AG09319 (cell line): ENCODE measurements around the gene RGS11.

Experiments used
- DNase-seq: peaks from one replicate; pipeline ENCODE4 v3.0.0-alpha.2; 2010; ENCODE audit warnings: low read depth; ENCODE audit errors: extremely low read depth
- CTCF ChIP-seq: IDR thresholded peaks from 2 replicates; pipeline ENCODE4 v1.5.1; 2011; ENCODE audit warnings: low read depth, mild to moderate bottlenecking, inconsistent platforms, low read length, moderate library complexity

The RGS11 gene

GRCh38 chr16:306911-307370 is 31.2 kb upstream of the RGS11 start:
- TF ChIP-seq CTCF, result no peak
- no peak for DNase-seq

DNA sequence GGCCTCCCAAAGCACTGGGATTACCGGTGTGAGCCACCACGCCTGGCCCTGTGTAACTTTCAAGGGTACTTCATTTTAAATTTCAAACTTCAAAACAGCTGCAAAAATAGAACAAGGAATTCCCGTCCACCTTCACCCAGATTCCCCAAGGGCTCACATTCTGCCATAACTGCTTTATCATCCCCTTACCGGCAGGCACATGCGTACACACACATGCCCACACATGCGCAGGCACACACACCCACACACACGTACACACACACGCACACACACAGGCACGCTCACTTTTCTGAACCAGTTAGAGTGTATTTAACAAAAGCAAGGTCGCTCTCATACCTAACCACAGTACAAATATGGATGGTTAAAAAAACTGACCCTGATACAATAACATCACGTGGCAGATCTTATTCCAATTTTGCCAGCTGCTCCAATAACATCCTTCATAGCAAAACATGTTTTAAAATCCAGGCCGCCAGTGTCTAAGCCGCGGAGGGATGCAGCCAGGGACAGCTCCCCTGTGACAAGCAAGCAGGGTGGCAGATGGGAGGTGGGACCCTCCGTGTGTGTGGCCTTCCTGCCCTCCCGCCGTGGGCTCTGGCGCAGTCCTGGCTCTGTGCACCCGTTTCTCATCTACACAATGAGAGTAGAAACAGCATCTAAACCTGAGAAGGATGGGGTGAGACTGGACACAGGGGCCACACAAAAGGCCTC is 30.3 kb upstream of the RGS11 start:
- no peak for DNase-seq
- no peak for TF ChIP-seq CTCF

DNA sequence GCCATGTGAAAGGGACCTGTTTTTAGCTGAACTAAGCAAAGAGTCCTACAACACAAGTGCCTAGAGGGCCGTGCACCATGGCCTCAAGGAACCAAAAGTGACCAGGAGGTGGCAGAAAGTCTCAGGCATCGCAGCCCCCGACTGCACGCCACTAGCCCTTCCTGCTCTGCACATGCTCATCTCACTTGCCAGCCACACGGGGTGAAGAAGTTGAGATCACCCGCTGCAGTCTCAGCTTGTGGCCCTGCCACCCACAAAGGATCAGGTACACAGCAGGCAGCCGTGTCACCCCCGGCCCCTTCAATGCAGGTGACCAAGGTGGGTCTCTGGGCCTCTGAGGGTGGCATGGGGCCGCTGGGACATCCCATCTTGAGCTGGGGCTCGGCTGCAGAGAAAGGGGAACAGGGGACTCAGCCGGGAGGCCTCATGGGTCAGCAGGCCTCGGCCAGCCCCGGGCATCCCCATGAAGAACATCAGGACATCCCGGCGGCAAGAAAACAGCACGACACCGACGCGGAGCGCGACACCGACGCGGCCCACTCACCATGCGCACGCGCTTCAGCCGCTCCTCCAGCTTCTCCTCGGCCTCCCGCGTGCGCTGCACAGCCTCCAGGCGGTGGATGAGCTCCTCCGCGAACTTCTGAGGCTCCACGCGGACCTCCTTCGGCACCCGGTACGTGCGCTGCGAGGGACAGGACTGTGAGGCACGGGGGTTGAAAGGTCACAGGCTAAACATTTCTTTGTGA is 28.2 kb upstream of the RGS11 start:
- no peak for DNase-seq

DNA sequence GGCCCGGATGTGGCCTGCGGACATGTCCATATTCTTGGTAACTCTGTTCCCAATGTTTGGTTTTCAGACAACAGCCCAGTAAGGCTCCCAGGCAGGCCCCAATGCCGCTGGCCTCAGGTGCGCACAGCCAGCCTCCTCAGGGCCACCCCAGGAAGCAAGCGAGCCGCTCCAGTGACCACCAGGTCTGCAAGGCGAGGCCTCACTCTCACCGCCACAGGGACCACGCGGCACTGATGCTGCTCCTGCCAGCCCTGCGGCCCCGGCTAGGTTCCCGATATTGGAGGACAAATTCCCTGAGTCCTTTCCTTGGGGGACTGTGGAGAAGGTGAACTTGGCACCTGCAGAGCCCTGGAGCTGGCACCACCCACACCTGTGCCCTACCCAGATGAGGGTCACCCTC is 26.2 kb upstream of the RGS11 start:
- DNase-seq, result no peak
- TF ChIP-seq CTCF, result no peak

More for the DNA sequence above, 28.2 kb upstream of the RGS11 start:
- no peak for TF ChIP-seq CTCF

DNA sequence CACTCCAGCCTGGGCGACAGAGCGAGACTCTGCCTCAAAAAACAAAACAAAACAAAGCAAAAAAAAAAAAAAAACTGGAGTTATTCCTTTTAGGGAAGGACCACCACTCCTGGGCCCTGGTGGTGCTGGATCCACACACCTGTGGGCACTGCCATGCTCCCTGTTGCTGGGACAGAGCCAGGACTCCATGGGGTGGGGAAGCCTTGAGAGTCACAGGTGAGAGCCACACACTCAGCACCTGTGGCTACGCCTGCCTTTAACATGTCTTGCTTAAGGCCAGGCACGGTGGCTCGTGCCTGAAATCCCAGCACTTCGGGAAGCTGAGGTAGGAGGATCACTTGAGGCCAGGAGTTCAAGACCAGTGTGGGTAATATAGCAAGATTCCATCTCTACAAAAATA is 25.5 kb upstream of the RGS11 start:
- no peak for DNase-seq
- TF ChIP-seq CTCF, result no peak

GRCh38 chr16:297832-298231 is 22.1 kb upstream of the RGS11 start:
- no peak for DNase-seq
- TF ChIP-seq CTCF, result no peak

GRCh38 chr16:296806-297510 is 21.2 kb upstream of the RGS11 start:
- DNase-seq, result no peak

More at GRCh38 chr16:296806-297510, 21.2 kb upstream of the RGS11 start:
- TF ChIP-seq CTCF, result no peak
